ENCODE data around the gene TESK2.
A peak's percentile ranks its signal among the peaks of the same experiment; 100 is the strongest.

Gene TESK2

DNA sequence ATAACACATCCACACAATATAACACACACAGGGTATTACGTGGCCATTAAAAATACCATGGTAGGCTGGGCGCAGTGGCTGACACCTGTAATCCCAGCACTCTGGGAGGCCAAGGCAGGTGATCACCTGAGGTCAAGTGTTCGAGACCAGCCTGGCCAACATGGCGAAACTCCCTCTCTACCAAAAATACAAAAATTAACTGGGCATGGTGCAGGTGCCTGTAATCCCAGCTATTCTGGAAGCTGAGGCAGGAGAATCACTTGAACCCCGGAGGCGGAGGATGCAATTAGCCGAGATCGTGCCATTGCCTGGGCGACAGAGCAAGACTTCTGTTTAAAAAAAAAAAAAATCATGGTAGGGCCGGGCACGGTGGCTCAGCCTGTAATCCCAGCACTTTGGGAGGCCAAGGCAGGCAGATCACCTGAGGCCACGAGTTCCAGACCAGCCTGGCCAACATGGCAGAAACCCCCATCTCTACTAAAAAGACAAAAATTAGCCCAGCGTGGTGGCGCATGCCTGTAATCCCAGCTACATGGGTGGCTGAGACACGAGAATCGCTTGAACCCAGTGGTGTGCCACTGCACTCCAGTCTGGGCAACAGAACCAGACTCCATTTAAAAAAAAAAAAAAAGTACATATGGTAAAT, 188.3 kb downstream of the TESK2 start:
- Histone ChIP-seq H3K79me2 (ENCODE audit: insufficient read depth, low read depth) (no peaks in the 10 kb centered on the region), H3K4me3 (IDR thresholded peaks at IDR 0.05; ENCODE audit: insufficient read depth, low read depth, low read length) (peak overlapping the region; percentile 60), H3K36me3 (ENCODE audit: insufficient read depth) (no peaks in the 10 kb centered on the region), H4K20me1 (ENCODE audit: insufficient read depth) (no peaks in the 10 kb centered on the region), H3K4me2 (peak overlapping the region; percentile 60), H3K27ac (no peak overlapping the region), H3K9ac (peak overlapping the region; percentile 56; the same call in 1 of the 2 replicates), H3K27me3 (ENCODE audit: insufficient read depth, low read depth) (no peaks in the 10 kb centered on the region), H3K4me1 (ENCODE audit: low read depth, poor library complexity, severe bottlenecking) (peaks cover 24% of the 10 kb centered on the region), H2AFZ (ENCODE audit: low read depth) (peak overlapping the region; percentile 91; the same call in 1 of the 2 replicates)
- TF ChIP-seq, protein P1, sequence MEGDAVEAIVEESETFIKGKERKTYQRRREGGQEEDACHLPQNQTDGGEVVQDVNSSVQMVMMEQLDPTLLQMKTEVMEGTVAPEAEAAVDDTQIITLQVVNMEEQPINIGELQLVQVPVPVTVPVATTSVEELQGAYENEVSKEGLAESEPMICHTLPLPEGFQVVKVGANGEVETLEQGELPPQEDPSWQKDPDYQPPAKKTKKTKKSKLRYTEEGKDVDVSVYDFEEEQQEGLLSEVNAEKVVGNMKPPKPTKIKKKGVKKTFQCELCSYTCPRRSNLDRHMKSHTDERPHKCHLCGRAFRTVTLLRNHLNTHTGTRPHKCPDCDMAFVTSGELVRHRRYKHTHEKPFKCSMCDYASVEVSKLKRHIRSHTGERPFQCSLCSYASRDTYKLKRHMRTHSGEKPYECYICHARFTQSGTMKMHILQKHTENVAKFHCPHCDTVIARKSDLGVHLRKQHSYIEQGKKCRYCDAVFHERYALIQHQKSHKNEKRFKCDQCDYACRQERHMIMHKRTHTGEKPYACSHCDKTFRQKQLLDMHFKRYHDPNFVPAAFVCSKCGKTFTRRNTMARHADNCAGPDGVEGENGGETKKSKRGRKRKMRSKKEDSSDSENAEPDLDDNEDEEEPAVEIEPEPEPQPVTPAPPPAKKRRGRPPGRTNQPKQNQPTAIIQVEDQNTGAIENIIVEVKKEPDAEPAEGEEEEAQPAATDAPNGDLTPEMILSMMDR (conservative IDR thresholded peaks at IDR 0.05; ENCODE audit: low read depth, low read length), result no peak

DNA sequence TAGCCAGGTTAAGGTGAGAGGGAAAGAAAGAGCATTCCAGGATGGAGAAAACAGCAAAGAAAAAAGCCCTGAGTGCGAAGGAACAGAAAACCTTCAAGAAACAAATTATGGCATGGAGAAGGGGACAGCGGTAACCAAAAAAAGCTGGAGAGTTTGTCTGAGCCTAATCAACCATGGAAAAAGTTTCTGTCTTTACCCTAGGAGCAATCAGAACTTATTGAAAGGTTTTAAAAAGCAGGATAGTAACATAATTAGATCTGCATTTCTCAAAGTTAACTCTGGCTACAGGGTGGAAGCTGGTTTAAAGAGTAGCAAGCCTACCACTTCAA, 190.3 kb downstream of the TESK2 start:
- Histone ChIP-seq H3K27me3 (ENCODE audit: insufficient read depth, low read depth) (no peaks in the 10 kb centered on the region), H4K20me1 (ENCODE audit: insufficient read depth) (no peaks in the 10 kb centered on the region), H3K4me3 (IDR thresholded peaks at IDR 0.05; ENCODE audit: insufficient read depth, low read depth, low read length) (no peak overlapping the region), H3K4me1 (ENCODE audit: low read depth, poor library complexity, severe bottlenecking) (peaks cover 24% of the 10 kb centered on the region), H3K4me2 (no peak overlapping the region), H3K9ac (no peak overlapping the region), H3K27ac (no peak overlapping the region), H3K79me2 (ENCODE audit: insufficient read depth, low read depth) (no peaks in the 10 kb centered on the region), H2AFZ (ENCODE audit: low read depth) (no peak overlapping the region), H3K36me3 (ENCODE audit: insufficient read depth) (no peaks in the 10 kb centered on the region)
- TF ChIP-seq, protein P1 (conservative IDR thresholded peaks at IDR 0.05; ENCODE audit: low read depth, low read length), result no peak

DNA sequence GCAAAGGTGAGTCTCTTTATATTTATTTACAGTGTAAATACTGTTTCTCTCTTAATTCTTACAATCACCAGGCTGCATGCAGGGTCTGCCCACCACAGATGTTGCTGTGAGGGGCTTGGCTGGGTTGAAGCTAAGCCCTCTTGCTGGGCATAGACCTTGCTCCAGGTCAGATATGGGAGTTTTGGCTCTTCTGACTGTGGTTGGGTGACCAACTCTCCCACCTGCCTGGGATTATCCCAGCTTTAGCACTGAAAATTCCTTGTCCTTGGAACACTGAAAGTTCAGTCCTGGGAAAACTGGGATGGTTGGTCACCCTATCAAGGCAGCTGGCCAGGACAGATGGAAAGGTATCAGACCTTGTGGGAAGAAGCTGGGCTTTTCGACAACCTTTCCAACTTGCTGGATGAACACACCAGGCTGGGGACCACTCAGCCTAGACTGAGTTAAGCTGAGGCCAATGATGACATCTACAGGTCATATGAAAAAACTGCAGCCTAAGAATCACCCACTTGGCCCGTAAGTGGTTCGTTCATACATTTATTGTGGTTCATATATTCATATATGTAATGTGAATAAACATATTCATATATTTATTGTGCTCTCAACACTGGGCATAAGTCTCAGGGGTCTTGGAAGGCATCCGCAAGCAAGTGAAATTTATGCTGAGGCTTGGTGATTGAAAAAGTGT, 190.8 kb downstream of the TESK2 start:
- Histone ChIP-seq H3K4me1 (ENCODE audit: low read depth, poor library complexity, severe bottlenecking) (peaks cover 24% of the 10 kb centered on the region), H3K27ac (no peak overlapping the region), H3K36me3 (ENCODE audit: insufficient read depth) (no peaks in the 10 kb centered on the region), H3K4me2 (no peak overlapping the region), H3K4me3 (IDR thresholded peaks at IDR 0.05; ENCODE audit: insufficient read depth, low read depth, low read length) (no peak overlapping the region), H2AFZ (ENCODE audit: low read depth) (no peak overlapping the region), H3K79me2 (ENCODE audit: insufficient read depth, low read depth) (no peaks in the 10 kb centered on the region), H3K27me3 (ENCODE audit: insufficient read depth, low read depth) (no peaks in the 10 kb centered on the region), H3K9ac (no peak overlapping the region), H4K20me1 (ENCODE audit: insufficient read depth) (no peaks in the 10 kb centered on the region)
- TF ChIP-seq, protein P1 (conservative IDR thresholded peaks at IDR 0.05; ENCODE audit: low read depth, low read length), result peak; percentile 82

DNA sequence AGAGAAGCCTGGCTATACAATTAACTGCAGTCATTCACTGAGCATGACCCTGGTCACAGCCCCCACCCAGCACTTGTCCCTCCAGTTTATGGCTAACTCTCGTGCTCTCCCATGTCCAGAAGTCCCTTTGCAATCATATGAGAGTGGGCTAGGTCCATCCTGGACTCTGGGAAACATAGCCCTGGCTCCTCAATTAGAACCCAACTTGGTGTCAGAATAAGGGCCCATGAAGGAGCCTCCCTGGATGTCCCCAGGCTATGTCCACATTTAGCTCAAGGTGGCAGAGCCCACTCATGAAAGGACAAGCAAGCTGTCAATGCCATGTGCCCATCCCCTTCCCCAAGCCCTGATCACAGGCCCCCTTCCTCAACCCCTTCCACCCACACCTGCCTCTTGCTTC, 191.7 kb downstream of the TESK2 start:
- Histone ChIP-seq H3K79me2 (ENCODE audit: insufficient read depth, low read depth) (no peaks in the 10 kb centered on the region), H3K4me2 (no peak overlapping the region), H4K20me1 (ENCODE audit: insufficient read depth) (no peaks in the 10 kb centered on the region), H3K9ac (no peak overlapping the region), H3K4me3 (IDR thresholded peaks at IDR 0.05; ENCODE audit: insufficient read depth, low read depth, low read length) (no peak overlapping the region), H3K36me3 (ENCODE audit: insufficient read depth) (no peaks in the 10 kb centered on the region), H3K27ac (no peak overlapping the region), H3K27me3 (ENCODE audit: insufficient read depth, low read depth) (no peaks in the 10 kb centered on the region), H2AFZ (ENCODE audit: low read depth) (no peak overlapping the region), H3K4me1 (ENCODE audit: low read depth, poor library complexity, severe bottlenecking) (peaks cover 15% of the 10 kb centered on the region)
- TF ChIP-seq, protein P1 (conservative IDR thresholded peaks at IDR 0.05; ENCODE audit: low read depth, low read length), result no peak
